ENCODE data around the gene MRPL36.

Gene MRPL36

GRCh38 chr5:1749346-1750124, 50.1 kb downstream of the MRPL36 start:
- peak; percentile 60 for DNase-seq (ENCODE audit: low spot score)

GRCh38 chr5:1748845-1749244, 50.8 kb downstream of the MRPL36 start:
- no peak for DNase-seq (ENCODE audit: low spot score)
